A204.1 (cell line): ENCODE measurements around the gene PAFAH1B1.
"Not testable (repeated sequence)": the region's sequence is repeated elsewhere in the genome, so short reads cannot be mapped to it uniquely, and the experiment has no call there.

Source experiments
- FAIRE-seq: peaks from 2 replicates; lab custom pipeline; 2012; peaks lifted over from hg19 to GRCh38; lab: Jason Lieb, UNC

The PAFAH1B1 gene

DNA sequence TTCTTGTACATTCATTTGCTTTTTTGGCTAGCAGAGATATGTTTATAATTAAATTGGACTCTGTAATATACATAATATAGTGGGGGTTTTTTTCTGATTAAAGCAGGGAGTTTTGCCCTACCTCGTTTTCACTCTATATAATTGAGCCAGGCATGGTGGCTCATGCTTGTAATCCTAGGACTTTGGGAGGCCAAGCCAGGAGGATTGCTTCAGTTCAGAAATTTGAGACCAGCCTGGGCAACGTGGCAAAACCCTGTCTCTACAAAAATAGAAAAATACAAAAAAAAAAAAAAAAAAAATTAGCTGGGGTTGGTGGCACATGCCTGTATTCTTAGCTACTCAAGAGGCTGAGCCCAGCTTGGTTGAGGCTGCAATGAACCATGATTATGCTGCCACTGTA lies 42.2 kb downstream of the PAFAH1B1 start:
- FAIRE-seq = no peak

- FAIRE-seq = no peak
These were observed 42.9 kb downstream of the PAFAH1B1 start for GRCh38 chr17:2636169-2636930.

DNA sequence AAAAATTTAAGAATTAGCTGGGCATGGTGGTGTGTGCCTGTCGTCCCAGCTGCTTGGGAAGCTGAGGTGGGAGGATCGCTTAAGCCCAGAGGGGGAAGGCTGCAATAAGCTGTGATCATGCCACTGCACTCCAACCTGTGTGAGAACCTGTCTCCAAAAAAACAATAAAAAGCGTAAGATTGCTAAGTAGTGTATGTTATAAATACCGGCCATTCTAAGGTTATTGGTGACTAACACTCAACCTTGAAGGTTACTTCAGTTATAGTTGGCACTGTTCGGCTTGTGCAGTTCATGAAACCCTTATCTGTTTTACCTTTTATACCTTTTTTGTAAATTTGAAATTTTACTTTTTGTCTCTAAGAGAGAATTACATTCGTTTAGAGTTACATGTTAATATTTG lies 44.0 kb downstream of the PAFAH1B1 start:
- no peak for FAIRE-seq

- no peak for FAIRE-seq
These were observed 51.5 kb downstream of the PAFAH1B1 start for GRCh38 chr17:2644971-2645370.

DNA sequence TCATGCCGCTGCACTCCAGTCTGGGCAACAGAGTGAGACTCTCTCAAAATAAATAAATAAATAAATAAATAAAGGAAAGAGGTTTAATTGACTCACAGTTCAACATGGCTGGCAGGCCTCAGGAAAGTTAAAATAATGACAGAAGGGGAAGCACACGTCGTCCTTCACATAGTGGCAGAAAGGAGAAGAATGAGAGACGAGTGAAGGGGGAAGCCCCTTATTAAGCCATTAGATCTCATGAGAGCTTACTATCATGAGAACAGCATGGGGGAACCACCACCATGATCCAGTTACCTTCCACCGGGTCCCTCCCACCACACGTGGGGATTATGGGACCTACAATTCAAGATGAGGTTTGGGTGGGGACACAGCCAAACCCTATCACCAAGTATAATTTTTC lies 54.5 kb downstream of the PAFAH1B1 start:
- FAIRE-seq = no peak

DNA sequence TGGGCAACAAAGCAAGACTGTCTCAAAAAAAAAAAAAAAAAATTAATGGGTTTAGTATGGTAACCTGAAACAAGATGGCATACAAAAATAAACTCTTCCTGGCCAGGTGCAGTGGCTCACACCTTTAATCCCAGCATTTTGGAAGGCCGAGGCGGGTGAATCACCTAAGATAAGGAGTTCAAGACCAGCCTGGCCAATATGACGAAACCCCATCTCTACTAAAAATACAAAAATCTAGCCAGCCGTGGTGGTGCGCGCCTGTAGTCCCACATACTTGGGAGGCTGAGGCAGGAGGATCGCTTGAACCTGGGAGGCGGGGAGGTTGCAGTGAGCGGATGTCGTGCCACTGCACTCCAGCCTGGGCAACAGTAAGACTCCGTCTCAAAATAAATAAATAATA lies 55.7 kb downstream of the PAFAH1B1 start:
- FAIRE-seq = no peak

- not testable (repeated sequence) for FAIRE-seq
These were observed 59.5 kb downstream of the PAFAH1B1 start for GRCh38 chr17:2652911-2653310.

GRCh38 chr17:2655546-2655945 lies 62.1 kb downstream of the PAFAH1B1 start:
- FAIRE-seq = no peak

- no peak for FAIRE-seq
These were observed 62.8 kb downstream of the PAFAH1B1 start for GRCh38 chr17:2656283-2656682.

- FAIRE-seq = not testable (repeated sequence)
These were observed 65.9 kb downstream of the PAFAH1B1 start for GRCh38 chr17:2659337-2659736.

DNA sequence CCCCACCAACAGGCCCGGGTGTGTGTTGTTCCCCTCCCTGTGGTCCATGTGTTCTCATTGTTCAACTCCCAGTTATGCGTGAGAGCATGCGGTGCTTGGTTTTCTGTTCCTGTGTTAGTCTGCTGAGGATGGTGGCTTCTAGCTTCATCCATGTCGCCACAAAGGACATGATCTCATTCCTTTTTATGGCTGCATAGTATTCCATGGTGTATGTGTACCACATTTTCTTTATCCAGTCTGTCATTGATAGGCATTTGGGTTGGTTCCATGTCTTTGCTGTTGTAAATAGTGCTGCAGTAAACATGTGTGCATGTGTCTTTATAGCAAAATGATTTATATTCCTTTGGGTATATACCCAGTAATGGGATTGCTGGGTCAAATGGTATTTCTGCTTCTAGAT lies 67.0 kb downstream of the PAFAH1B1 start:
- FAIRE-seq = not testable (repeated sequence)

DNA sequence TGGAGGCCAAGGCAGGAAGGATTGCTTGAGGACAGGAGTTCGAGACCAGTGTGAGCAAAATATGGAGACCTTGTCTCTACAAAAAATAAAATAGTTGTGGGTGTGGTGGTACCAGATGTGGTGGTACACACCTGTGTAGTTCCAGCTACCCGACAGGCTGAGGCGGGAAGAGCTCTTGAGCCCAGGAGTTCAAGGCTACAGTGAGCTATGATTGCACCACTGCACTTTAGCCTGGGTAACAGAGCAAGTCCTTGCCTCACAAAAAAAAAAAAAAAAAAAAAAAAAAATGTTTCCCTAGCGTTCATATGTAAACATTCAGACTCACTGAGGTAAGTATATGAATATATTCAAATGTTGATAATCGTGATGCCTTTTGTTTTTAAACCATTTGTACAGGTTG lies 78.6 kb downstream of the PAFAH1B1 start:
- FAIRE-seq = no peak

DNA sequence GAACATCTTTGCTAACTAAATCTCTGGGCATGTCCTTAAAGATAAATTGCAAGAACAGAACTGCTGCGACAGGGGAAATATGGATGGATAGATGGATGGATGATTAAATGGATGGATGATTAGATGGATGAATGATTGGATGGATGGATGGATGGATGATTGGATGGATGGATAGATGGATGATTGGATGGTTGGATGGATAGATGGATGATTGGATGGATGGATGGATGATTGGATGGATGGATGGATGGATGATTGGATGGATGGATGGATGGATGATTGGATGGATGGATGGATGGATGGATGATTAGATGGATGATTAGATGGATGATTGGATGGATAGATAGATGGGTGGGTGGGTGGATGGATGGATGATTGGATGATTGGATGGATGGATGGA lies 85.8 kb downstream of the PAFAH1B1 start:
- not testable (repeated sequence) for FAIRE-seq

DNA sequence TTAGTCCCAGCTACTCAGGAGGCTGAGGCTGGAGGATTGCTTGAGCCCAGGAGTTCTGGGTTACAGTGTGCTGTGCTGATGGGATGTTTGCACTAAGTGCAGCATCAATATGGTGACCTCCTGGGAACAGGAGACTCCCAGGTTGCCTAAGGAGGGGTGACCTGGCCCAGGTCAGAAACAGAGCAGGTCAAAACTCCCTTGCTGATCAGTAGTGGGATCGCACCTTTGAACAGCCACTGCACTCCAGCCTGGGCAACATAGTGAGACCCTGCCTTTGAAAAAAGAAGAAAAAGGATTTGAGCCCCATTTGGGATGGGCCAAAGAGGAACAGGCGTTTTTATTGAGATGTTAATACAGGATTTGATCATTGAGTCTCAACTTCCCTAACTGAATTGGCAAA lies 87.5 kb downstream of the PAFAH1B1 start:
- no peak for FAIRE-seq

- no peak for FAIRE-seq
These were observed 88.2 kb downstream of the PAFAH1B1 start for GRCh38 chr17:2681650-2682049.

DNA sequence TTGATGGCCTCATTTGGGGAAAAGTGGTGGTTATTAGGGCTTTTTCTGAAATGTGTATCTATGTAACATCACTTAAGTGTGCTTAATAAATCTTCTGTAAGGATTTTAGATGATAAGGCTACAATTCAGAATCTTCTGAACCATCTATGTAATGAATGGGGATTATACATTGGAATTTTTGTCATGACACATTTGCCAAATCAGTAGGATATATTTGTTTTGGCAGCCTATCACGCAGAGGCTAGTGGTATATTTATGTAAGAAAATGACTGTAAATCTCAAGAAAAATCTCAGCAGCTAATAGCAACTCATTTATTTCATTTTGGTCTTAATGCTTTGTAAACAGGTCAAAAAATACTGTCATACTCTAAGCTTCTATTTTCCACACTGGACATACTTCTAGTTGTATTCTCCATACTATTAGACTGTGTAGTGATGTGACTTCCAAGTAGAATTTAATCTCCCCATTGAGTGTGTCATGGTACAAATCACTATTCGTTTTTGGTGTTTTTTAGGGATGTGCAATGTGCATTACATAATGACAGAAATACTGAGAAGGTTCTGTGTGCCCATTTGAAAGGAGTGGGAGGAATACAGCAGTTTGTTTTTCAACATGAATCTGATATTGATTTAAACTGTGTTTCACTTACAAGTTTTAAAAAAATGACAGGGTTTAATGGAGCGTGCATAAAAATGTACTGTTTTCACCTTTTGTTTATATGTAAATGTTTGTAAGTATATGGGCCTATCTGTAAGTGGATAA lies 88.9 kb downstream of the PAFAH1B1 start:
- no peak for FAIRE-seq

- no peak for FAIRE-seq
These were observed 90.5 kb downstream of the PAFAH1B1 start for GRCh38 chr17:2683912-2684311.

DNA sequence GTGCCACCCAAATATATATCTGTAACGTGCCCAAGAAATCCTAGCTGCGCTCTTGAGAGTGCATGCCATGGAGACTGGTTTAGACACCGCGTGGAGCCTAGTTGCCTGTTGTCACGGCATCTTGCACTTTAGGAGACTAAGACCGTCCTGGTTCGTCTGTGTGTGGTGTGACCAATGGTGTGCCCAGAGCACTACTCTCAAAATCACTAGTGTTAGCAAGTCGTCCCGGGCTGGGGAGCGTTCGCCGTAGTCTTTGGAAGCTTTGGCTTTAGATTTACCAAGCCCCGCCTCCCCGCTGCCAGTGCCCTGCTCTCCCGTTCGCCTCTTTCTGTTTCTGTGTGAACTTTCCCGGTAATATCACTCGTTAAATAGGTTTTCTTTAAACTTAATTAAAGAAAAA lies 91.1 kb downstream of the PAFAH1B1 start:
- no peak for FAIRE-seq

- no peak for FAIRE-seq
These were observed 92.2 kb downstream of the PAFAH1B1 start for GRCh38 chr17:2685696-2686095.

- no peak for FAIRE-seq
These were observed 93.6 kb downstream of the PAFAH1B1 start for GRCh38 chr17:2687074-2687418.

DNA sequence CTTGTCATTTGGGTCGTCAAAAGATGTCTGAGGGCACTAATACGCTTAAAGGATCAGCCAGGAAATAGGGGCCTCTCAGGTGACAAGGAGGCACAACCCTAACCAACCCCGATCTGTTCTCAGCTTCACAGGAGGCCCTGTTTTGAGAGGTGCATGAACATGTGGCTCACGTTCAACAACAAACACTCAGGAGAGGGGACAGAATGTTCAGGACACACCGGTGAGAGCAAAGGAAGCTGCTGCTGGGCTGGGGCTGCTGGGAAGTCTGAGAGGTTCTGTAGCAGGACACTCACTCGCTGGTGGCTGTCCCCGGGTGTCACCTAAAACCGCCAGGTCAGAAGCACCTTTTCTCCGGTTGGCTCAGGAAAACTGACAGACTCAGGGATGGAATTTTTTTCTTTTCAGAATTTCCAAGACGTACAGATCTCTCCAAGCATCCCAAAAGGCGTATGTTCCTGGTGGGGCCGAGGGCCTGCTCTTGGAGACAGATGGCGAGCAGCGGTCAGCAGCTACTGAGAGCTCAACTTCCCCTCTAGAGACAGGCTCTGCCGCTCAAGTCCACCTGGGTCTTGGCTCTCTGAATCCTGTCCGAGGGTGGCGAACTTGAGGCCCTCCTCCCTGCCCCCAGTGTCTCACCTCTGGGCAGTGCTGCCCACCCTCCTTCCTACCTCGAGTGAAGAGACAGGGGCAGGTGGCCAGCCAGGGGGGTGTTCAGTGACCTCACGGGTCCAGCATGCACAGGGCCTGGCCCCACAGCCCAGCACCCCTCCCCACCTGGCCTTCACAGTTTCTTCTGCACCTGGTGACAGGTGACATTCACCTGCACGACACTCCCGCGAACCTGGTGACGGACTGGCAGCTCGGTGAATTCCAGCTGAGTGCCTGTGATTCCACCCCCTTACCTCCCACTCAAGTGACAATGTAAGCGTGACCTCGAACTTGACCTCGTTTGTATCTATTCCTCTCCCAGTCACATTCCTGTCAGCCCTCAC lies 95.2 kb downstream of the PAFAH1B1 start:
- no peak for FAIRE-seq

- no peak for FAIRE-seq
These were observed 96.1 kb downstream of the PAFAH1B1 start for GRCh38 chr17:2689411-2690164.
